ENCODE data around the gene HNRNPA0.

The HNRNPA0 gene

GRCh38 chr5:137760719-137761516 lies 6.8 kb upstream of the HNRNPA0 start:
- Mint-ChIP-seq H3K4me1 (ENCODE audit: low read depth) (no peaks in the 10 kb centered on the region), H3K27me3 (ENCODE audit: low read depth) (peaks cover 21% of the 10 kb centered on the region), H3K36me3 (ENCODE audit: low read depth) (no peaks in the 10 kb centered on the region), H3K4me3 (no peak overlapping the region), H3K9me3 (no peaks in the 10 kb centered on the region), H3K27ac (no peak overlapping the region)

- H3K4me1 Mint-ChIP-seq (ENCODE audit: low read depth): no peaks in the 10 kb centered on the region
- H3K36me3 Mint-ChIP-seq (ENCODE audit: low read depth): peaks cover 2% of the 10 kb centered on the region
- H3K9me3 Mint-ChIP-seq: no peaks in the 10 kb centered on the region
- peaks cover 16% of the 10 kb centered on the region for H3K27me3 Mint-ChIP-seq (ENCODE audit: low read depth)
- no peak overlapping the region for H3K4me3 Mint-ChIP-seq
- no peak overlapping the region for H3K27ac Mint-ChIP-seq
Measured at GRCh38 chr5:137760294-137760693, 6.1 kb upstream of the HNRNPA0 start.

GRCh38 chr5:137758715-137759306 lies 4.6 kb upstream of the HNRNPA0 start:
- Mint-ChIP-seq H3K27me3 (ENCODE audit: low read depth) (peaks cover 9% of the 10 kb centered on the region), H3K4me3 (no peak overlapping the region), H3K36me3 (ENCODE audit: low read depth) (peaks cover 2% of the 10 kb centered on the region), H3K9me3 (no peaks in the 10 kb centered on the region), H3K4me1 (ENCODE audit: low read depth) (peaks cover 4% of the 10 kb centered on the region), H3K27ac (no peak overlapping the region)

- H3K4me1 Mint-ChIP-seq (ENCODE audit: low read depth): peaks cover 4% of the 10 kb centered on the region
- peaks cover 9% of the 10 kb centered on the region for H3K27me3 Mint-ChIP-seq (ENCODE audit: low read depth)
- H3K9me3 Mint-ChIP-seq: no peaks in the 10 kb centered on the region
- peaks cover 6% of the 10 kb centered on the region for H3K36me3 Mint-ChIP-seq (ENCODE audit: low read depth)
- H3K4me3 Mint-ChIP-seq: no peak overlapping the region
- no peak overlapping the region for H3K27ac Mint-ChIP-seq
Measured at GRCh38 chr5:137758121-137758520, 4.0 kb upstream of the HNRNPA0 start.

GRCh38 chr5:137757634-137758033 lies 3.5 kb upstream of the HNRNPA0 start:
- Mint-ChIP-seq H3K4me1 (ENCODE audit: low read depth) (peaks cover 4% of the 10 kb centered on the region), H3K27me3 (ENCODE audit: low read depth) (peaks cover 9% of the 10 kb centered on the region), H3K9me3 (no peaks in the 10 kb centered on the region), H3K36me3 (ENCODE audit: low read depth) (peaks cover 9% of the 10 kb centered on the region), H3K27ac (no peak overlapping the region), H3K4me3 (no peak overlapping the region)

GRCh38 chr5:137754961-137755762 lies 999 bp upstream of the HNRNPA0 start:
- peaks cover 25% of the 10 kb centered on the region for H3K36me3 Mint-ChIP-seq (ENCODE audit: low read depth)
- peaks cover 16% of the 10 kb centered on the region for H3K4me1 Mint-ChIP-seq (ENCODE audit: low read depth)
- H3K27me3 Mint-ChIP-seq (ENCODE audit: low read depth): peaks cover 9% of the 10 kb centered on the region
- H3K4me3 Mint-ChIP-seq: peak overlapping the region; percentile 99
- peak overlapping the region; percentile 100 for H3K27ac Mint-ChIP-seq
- H3K9me3 Mint-ChIP-seq: no peaks in the 10 kb centered on the region

- H3K27me3 Mint-ChIP-seq (ENCODE audit: low read depth): peaks cover 6% of the 10 kb centered on the region
- H3K9me3 Mint-ChIP-seq: no peaks in the 10 kb centered on the region
- peaks cover 17% of the 10 kb centered on the region for H3K4me1 Mint-ChIP-seq (ENCODE audit: low read depth)
- H3K4me3 Mint-ChIP-seq: peak overlapping the region; percentile 99
- H3K27ac Mint-ChIP-seq: peak overlapping the region; percentile 100
- H3K36me3 Mint-ChIP-seq (ENCODE audit: low read depth): peaks cover 28% of the 10 kb centered on the region
Measured at GRCh38 chr5:137753691-137754187, 424 bp downstream of the HNRNPA0 start.

- H3K9me3 Mint-ChIP-seq: no peaks in the 10 kb centered on the region
- H3K36me3 Mint-ChIP-seq (ENCODE audit: low read depth): peaks cover 28% of the 10 kb centered on the region
- H3K27ac Mint-ChIP-seq: peak overlapping the region; percentile 100
- H3K4me3 Mint-ChIP-seq: peak overlapping the region; percentile 99
- peaks cover 17% of the 10 kb centered on the region for H3K4me1 Mint-ChIP-seq (ENCODE audit: low read depth)
- H3K27me3 Mint-ChIP-seq (ENCODE audit: low read depth): no peaks in the 10 kb centered on the region
Measured at GRCh38 chr5:137752905-137753690, 1.1 kb downstream of the HNRNPA0 start.

GRCh38 chr5:137751869-137752491 lies 2.2 kb downstream of the HNRNPA0 start:
- Mint-ChIP-seq H3K27me3 (ENCODE audit: low read depth) (no peaks in the 10 kb centered on the region), H3K27ac (peak overlapping the region; percentile 100), H3K36me3 (ENCODE audit: low read depth) (peaks cover 28% of the 10 kb centered on the region), H3K4me1 (ENCODE audit: low read depth) (peaks cover 17% of the 10 kb centered on the region), H3K4me3 (peak overlapping the region; percentile 99), H3K9me3 (no peaks in the 10 kb centered on the region)

GRCh38 chr5:137750436-137750835 lies 3.7 kb downstream of the HNRNPA0 start:
- Mint-ChIP-seq H3K4me3 (no peak overlapping the region), H3K9me3 (no peaks in the 10 kb centered on the region), H3K27ac (no peak overlapping the region), H3K36me3 (ENCODE audit: low read depth) (peaks cover 26% of the 10 kb centered on the region), H3K4me1 (ENCODE audit: low read depth) (peaks cover 17% of the 10 kb centered on the region), H3K27me3 (ENCODE audit: low read depth) (peaks cover 4% of the 10 kb centered on the region)

- H3K27me3 Mint-ChIP-seq (ENCODE audit: low read depth): peaks cover 9% of the 10 kb centered on the region
- H3K27ac Mint-ChIP-seq: no peak overlapping the region
- H3K4me3 Mint-ChIP-seq: no peak overlapping the region
- no peaks in the 10 kb centered on the region for H3K9me3 Mint-ChIP-seq
- H3K4me1 Mint-ChIP-seq (ENCODE audit: low read depth): peaks cover 15% of the 10 kb centered on the region
- H3K36me3 Mint-ChIP-seq (ENCODE audit: low read depth): peaks cover 21% of the 10 kb centered on the region
Measured at GRCh38 chr5:137747848-137748247, 6.3 kb downstream of the HNRNPA0 start.

- Mint-ChIP-seq H3K36me3 (ENCODE audit: low read depth) (no peaks in the 10 kb centered on the region), H3K27ac (no peak overlapping the region), H3K27me3 (ENCODE audit: low read depth) (peaks cover 14% of the 10 kb centered on the region)
Measured at GRCh38 chr5:137743031-137743640, 11.0 kb downstream of the HNRNPA0 start.

GRCh38 chr5:137741718-137742117 lies 12.4 kb downstream of the HNRNPA0 start:
- Mint-ChIP-seq H3K4me3 (no peak overlapping the region), H3K36me3 (ENCODE audit: low read depth) (peaks cover 4% of the 10 kb centered on the region), H3K4me1 (ENCODE audit: low read depth) (peaks cover 12% of the 10 kb centered on the region), H3K27ac (no peak overlapping the region), H3K27me3 (ENCODE audit: low read depth) (peaks cover 14% of the 10 kb centered on the region), H3K9me3 (peaks cover 8% of the 10 kb centered on the region)

More at GRCh38 chr5:137743031-137743640, 11.0 kb downstream of the HNRNPA0 start:
- Mint-ChIP-seq H3K9me3 (peaks cover 3% of the 10 kb centered on the region), H3K4me1 (ENCODE audit: low read depth) (peaks cover 5% of the 10 kb centered on the region), H3K4me3 (no peak overlapping the region)
